GM19395 (cell line): ENCODE results near the gene SEC61A1.

ENCODE experiments used
- ATAC-seq: cut with Tn5 transposase; IDR thresholded peaks from one replicate; pipeline ENCODE4 v1.9.1; 2021; ENCODE audit warnings: mild to moderate bottlenecking, moderate library complexity; ENCODE audit not compliant: unreplicated experiment

SEC61A1 gene

GRCh38 chr3:128056258-128056657, 4.0 kb downstream of the SEC61A1 start:
- ATAC-seq = no peak

- ATAC-seq = no peak
Observed at GRCh38 chr3:128060473-128061381, 8.5 kb downstream of the SEC61A1 start.

- no peak for ATAC-seq
Observed at GRCh38 chr3:128062033-128062745, 10.0 kb downstream of the SEC61A1 start.

GRCh38 chr3:128063865-128064264, 11.6 kb downstream of the SEC61A1 start:
- ATAC-seq = no peak

- ATAC-seq = no peak
Observed at GRCh38 chr3:128064962-128065361, 12.7 kb downstream of the SEC61A1 start.

GRCh38 chr3:128066114-128066513, 13.9 kb downstream of the SEC61A1 start:
- no peak for ATAC-seq

- no peak for ATAC-seq
Observed at GRCh38 chr3:128066676-128067075, 14.4 kb downstream of the SEC61A1 start.

GRCh38 chr3:128067489-128067888, 15.3 kb downstream of the SEC61A1 start:
- ATAC-seq = no peak

GRCh38 chr3:128068156-128068620, 16.0 kb downstream of the SEC61A1 start:
- no peak for ATAC-seq

- no peak for ATAC-seq
Observed at GRCh38 chr3:128069271-128069670, 17.0 kb downstream of the SEC61A1 start.

GRCh38 chr3:128070898-128071591, 18.8 kb downstream of the SEC61A1 start:
- ATAC-seq = no peak

GRCh38 chr3:128071771-128072453, 19.7 kb downstream of the SEC61A1 start:
- no peak for ATAC-seq

GRCh38 chr3:128072454-128073184, 20.4 kb downstream of the SEC61A1 start:
- no peak for ATAC-seq

- ATAC-seq = no peak
Observed at GRCh38 chr3:128073185-128073725, 21.0 kb downstream of the SEC61A1 start.

- no peak for ATAC-seq
Observed at GRCh38 chr3:128073807-128074206, 21.6 kb downstream of the SEC61A1 start.

GRCh38 chr3:128074851-128075521, 22.7 kb downstream of the SEC61A1 start:
- no peak for ATAC-seq

GRCh38 chr3:128075522-128076482, 23.6 kb downstream of the SEC61A1 start:
- peak; percentile 62 for ATAC-seq
